NT2/D1 (cell line): ENCODE measurements around the gene PFKP.

Experiments
- DNase-seq: peaks from one replicate; pipeline ENCODE4 v3.0.0-alpha.2; 2011; ENCODE audit warnings: low read depth, low spot score
- H3K27me3 ChIP-seq: 2 replicates; pipeline ENCODE4 v1.6.0; 2011; ENCODE audit warnings: mild to moderate bottlenecking; ENCODE audit not compliant: insufficient read length, insufficient read depth
- H3K36me3 ChIP-seq: 2 replicates; pipeline ENCODE4 v1.6.1; 2011; ENCODE audit warnings: mild to moderate bottlenecking, low read length, mixed read lengths; ENCODE audit not compliant: insufficient read depth, insufficient read length
- H3K4me1 ChIP-seq: 2 replicates; pipeline ENCODE4 v1.5.1; 2011; ENCODE audit not compliant: insufficient read depth, insufficient read length
- H3K4me3 ChIP-seq: 2 replicates; pipeline ENCODE4 v1.5.1; 2011; ENCODE audit warnings: low read depth; ENCODE audit not compliant: insufficient read length
- H3K9ac ChIP-seq: 2 replicates; pipeline ENCODE4 v1.6.0; 2011; ENCODE audit warnings: low read depth; ENCODE audit not compliant: insufficient read length
- H3K9me3 ChIP-seq: 2 replicates; pipeline ENCODE4 v1.5.1; 2011; ENCODE audit warnings: mild to moderate bottlenecking, low read length; ENCODE audit not compliant: insufficient read depth
- SUZ12 ChIP-seq: IDR thresholded peaks from 2 replicates; pipeline ENCODE4 v1.6.1; 2011; ENCODE audit not compliant: insufficient read length, insufficient read depth; ENCODE audit errors: extremely low read depth
- YY1 ChIP-seq: IDR thresholded peaks from 2 replicates; pipeline ENCODE4 v1.6.1; 2011; ENCODE audit not compliant: insufficient read length, insufficient read depth
- ZNF274 ChIP-seq: IDR thresholded peaks from 2 replicates; pipeline ENCODE4 v1.6.1; 2011; ENCODE audit warnings: mild to moderate bottlenecking, low read depth, low read length

The PFKP gene

DNA sequence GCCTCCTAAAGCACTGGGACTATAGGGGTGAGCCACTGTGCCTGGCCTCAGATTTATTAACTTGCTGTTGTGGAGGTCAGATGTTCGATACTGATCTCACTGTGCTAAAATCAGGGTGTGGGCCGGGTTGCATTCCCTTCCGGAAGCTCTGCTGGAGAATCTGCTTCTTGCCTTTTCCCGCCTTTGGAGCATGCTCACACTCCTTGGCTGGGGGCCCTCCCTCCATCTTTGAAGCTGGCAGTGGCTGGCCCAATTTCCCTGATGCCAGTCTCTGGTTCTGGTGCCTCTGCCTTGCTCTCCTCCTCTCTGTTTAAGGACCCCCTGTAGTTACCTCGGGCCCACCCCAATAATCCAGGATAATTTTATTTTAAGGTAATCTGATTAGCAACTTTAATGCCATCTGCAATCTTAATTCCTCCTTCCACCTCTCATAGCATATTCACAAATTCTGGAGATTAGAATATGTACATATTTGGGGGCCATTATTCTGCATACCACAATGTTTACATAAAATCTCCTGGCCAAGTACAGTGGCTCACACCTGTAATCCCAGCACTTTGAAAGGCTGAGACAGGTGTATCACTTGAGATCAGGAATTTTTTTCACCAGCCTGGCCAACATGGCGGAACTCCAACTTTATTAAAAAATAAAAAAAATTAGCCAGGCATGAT, 113.1 kb downstream of the PFKP start:
- DNase-seq, result no peak
- TF ChIP-seq YY1, result peak; percentile 57
- TF ChIP-seq SUZ12, result no peak
- no peak overlapping the region for H3K9ac ChIP-seq
- no peaks in the 10 kb centered on the region for H3K27me3 ChIP-seq
- no peaks in the 10 kb centered on the region for H3K36me3 ChIP-seq
- H3K4me1 ChIP-seq, result no peaks in the 10 kb centered on the region
- no peak overlapping the region for H3K4me3 ChIP-seq
- H3K9me3 ChIP-seq, result no peaks in the 10 kb centered on the region; the same call in 1 of the 2 replicates

DNA sequence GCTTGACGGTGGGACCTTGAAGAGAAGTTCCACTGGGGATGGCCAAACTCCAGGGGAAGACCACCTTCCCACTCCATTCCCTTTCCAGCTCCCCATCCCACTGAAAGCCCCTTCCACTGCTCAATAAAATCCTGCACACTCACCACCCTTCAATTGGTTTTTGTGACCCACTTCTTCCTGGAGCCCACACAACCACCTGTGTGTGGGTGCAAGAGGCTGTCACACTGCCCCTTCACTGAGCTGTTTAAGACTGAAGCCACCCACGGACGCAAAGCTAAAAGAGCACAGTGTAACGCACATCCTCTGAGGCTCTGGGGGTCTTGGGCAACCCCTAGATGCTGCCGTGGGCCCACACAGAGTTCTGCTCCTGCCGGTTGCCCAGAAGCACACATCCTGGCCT, 118.0 kb downstream of the PFKP start:
- Histone ChIP-seq H3K9ac (no peak overlapping the region), H3K27me3 (no peaks in the 10 kb centered on the region), H3K9me3 (no peaks in the 10 kb centered on the region; the same call in 1 of the 2 replicates), H3K4me1 (no peaks in the 10 kb centered on the region), H3K36me3 (no peaks in the 10 kb centered on the region), H3K4me3 (no peak overlapping the region)
- TF ChIP-seq YY1 (no peak), ZNF274 (no peak), SUZ12 (no peak)
- DNase-seq, result no peak

DNA sequence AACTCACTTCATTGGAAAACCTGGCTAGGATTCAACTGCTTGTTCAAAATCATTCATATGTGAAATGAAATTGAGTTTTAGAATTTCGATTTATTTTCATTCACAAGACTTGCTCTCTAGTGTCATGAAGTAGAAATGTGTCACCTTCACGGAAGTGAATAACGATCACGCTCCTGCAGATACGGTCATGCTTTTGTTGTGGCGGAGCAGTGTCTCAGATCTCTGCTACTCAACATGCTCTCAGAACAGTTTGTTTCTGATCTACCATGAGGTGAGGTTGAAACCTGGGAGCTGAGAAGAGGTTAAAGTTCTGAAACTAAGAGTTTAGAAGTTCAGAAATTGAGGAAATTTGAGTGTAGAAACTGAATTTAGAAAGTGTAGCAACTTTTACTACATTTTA, 119.0 kb downstream of the PFKP start:
- no peaks in the 10 kb centered on the region; the same call in 1 of the 2 replicates for H3K9me3 ChIP-seq
- no peak for DNase-seq
- H3K4me3 ChIP-seq, result no peak overlapping the region
- no peaks in the 10 kb centered on the region for H3K27me3 ChIP-seq
- H3K36me3 ChIP-seq, result no peaks in the 10 kb centered on the region
- H3K4me1 ChIP-seq, result no peaks in the 10 kb centered on the region
- H3K9ac ChIP-seq, result no peak overlapping the region
- TF ChIP-seq YY1, result no peak
